ENCODE results near the gene ZNF799.
"Not testable (repeated sequence)": the region's sequence is repeated elsewhere in the genome, so short reads cannot be mapped to it uniquely, and the experiment has no call there.

DNA sequence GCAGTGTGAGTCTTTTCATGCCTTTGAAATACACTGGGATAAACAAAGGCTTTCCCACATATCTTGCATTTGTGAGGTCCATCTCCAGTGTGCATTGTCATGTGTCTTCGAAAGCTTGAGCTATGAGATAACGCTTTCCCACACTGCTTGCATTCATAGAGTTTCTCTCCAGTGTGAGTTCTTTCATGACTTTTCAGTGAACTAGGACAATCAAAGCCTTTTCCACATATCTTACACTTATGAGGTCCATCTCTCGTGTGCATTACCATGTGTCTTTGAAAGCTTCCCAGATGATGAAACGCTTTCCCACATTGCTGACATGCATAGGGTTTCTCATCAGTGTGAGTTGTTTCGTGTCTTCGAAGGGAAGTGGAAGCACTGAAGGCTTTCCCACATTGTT is 9.9 kb downstream of the ZNF799 start:
- not testable (repeated sequence) for TF ChIP-seq CTCF (conservative IDR thresholded peaks at IDR 0.05 in 1 of 2, IDR thresholded peaks at IDR 0.05 in 1 of 2; ENCODE audit: low read depth in 1 of 2, low read length in 2 of 2); EZH2 (IDR thresholded peaks at IDR 0.05; ENCODE audit: low read length, missing control alignments)

Measured in fibroblast of lung (primary cell).